Measurements from ENCODE around the gene PPARD.

The PPARD gene

GRCh38 chr6:35354361-35355135, 12.2 kb downstream of the PPARD start:
- no peak for DNase-seq (ENCODE audit: low read depth)

- DNase-seq (ENCODE audit: low read depth): no peak
Observed at GRCh38 chr6:35356391-35356790, 14.0 kb downstream of the PPARD start.

- no peak for DNase-seq (ENCODE audit: low read depth)
Observed at GRCh38 chr6:35357677-35358076, 15.3 kb downstream of the PPARD start.

DNA sequence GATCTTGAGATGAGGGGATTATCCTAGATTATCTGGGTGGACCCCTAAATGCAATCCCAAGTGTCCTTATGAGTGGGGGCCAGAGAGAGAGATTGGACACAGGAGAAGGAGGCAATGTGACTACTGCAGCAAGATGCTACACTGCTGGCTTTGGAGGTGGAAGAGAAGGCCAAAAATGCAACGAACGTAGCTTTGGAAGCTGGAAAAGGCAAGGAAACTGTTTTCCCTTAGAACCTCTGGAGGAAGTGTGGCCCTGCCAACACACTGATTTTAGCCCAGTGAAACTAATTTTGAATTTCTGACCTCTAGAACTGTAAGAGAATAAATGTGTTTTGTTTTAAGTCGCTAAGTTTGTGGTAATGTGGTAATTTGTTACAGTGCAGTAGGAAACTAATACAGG, 15.7 kb downstream of the PPARD start:
- DNase-seq (ENCODE audit: low read depth): no peak

- no peak for DNase-seq (ENCODE audit: low read depth)
Observed at GRCh38 chr6:35359346-35359743, 17.0 kb downstream of the PPARD start.

DNA sequence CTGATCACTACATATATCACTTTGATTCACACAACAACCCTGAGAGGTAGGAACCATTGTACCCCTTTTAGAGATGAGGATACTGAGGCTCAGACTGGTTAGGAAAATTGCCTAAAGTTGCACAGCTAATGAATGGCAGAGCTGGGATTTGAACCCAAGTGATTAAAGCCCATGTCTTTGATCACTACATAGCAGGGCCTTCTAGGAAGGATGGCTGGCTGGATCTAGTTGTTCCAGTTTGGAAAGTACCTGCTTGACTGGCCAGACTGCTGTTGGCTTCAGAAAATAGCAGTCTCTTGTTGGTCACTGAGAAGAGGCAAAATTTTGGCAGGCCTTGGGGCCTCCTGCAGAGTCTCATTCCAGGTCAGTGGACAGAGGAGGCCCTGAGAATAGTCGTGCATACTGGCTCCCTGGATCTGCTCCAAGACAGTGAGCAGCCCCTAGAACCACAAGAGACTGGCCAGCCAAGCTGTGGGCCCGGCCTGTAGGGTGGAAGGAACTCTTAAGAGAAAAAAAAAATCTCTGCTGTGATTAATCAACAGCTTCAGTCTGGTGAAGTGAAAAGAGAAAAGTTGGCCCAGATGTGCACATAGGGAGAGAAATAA, 17.5 kb downstream of the PPARD start:
- no peak for DNase-seq (ENCODE audit: low read depth)

DNA sequence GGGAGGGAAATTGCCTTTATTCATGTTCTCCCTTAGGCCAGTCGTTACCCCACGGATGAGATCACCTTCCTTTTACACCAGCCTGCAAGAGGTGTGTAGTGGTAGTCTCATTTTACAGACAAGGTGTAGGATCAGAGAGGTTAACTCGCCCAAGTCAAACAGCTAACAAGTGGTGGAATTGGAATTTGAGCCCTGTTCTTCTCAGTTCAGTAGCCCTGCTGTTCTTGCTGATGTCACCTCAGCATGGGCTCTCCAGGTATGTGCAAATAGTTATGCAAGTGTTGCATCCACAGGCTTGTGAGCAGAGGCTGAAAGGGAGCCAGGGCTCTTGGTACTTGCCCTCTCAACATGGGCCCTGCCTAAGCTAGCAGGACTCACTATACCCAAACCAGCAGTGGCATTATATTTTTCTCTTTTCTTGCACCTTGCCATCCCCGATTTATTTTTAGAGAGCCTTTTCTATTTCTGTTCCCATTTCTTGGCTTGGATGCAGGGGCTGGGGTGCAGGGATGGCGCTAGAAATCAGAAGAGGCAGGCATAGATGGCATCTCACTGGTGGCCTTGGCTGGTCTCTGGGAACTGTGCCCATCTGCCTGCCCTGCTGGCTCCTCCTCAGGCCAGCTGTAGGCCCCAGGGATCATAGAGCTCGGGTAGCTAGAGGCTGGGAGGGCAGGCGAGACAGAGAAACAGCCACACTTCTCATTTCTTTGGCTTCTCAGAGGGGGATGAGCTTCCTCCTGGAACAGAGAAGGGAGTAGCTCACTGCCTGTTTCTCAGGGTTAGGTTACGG, 18.2 kb downstream of the PPARD start:
- no peak for DNase-seq (ENCODE audit: low read depth)

GRCh38 chr6:35362200-35362599, 19.8 kb downstream of the PPARD start:
- no peak for DNase-seq (ENCODE audit: low read depth)

GRCh38 chr6:35363293-35363750, 21.0 kb downstream of the PPARD start:
- no peak for DNase-seq (ENCODE audit: low read depth)

GRCh38 chr6:35365594-35366203, 23.3 kb downstream of the PPARD start:
- DNase-seq (ENCODE audit: low read depth): no peak

DNA sequence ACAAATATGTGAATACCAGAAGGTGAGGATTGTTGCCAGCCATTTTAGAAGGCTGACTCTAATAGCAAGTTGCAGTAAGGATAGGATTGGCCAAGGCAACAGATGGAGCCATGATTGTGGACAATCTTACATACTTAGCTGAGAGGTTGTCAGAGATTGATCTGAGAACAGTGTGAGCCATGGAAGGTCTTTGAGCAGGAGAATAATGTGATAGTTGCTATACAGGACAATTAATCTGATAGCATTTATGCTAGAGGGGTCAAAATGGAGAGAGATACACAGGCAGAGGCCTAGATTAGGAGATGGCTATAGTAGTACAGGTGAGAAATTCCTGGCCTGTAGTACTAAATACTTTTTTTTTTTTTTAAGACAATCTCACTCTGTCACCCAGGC, 23.8 kb downstream of the PPARD start:
- DNase-seq (ENCODE audit: low read depth): no peak

DNA sequence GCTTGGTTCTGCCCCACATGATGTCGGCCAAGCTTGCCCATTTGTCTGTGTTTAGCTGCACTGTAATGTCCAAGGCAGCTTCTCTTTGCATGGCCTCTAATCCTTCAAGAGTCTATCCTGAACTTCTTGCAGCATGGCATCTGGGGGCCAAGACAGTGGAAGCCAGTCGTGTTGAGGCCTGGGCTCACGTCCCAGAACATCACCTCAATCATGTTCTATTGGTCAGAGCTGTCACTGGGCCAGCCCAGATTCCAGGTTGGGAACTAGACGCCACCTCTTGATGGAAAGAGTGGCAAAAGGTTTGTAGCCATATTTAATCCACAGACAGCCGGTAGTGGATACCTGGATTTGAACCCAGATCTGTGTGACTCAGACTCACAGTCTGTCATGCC, 25.3 kb downstream of the PPARD start:
- no peak for DNase-seq (ENCODE audit: low read depth)

DNA sequence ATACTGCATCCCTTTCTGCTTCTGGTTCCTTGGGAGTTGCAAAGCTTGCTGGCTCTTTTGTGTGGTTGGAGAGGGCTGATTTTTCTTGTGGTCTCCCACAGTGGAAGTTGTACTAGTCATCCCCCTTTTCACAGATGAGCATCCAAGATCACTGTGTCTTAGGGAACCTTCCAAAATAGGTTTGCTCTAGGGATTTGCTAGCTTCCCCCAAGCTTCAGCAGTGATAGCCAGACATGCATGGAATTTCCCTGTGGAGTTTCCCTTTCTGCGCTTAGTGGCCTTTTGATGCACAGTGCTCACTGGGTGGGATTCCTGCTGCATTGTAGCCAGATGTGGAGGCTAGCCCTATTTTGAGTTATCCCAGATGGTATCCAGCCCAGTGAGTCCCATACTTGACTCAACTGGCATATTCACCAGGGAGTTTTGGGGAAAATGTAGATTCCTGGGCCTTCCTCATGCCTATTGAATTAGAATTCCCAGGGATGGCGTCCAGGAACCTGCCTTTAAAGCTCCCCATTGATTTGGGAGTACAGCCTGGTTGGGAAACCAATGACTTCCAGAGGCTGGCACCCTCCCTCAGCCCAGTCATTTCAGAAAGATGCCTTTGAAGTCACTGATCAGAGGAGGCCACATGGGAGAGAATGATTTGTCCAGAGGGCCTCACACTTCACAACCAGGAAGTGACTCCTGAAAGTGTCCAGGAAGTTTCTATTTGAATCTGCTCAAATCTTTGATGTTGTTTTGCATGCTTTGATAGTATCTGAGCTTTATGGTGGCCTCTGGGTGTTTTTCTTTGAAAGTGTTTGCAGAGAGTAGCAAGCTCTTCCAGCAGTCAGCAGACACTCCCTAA, 25.9 kb downstream of the PPARD start:
- DNase-seq (ENCODE audit: low read depth): no peak

DNA sequence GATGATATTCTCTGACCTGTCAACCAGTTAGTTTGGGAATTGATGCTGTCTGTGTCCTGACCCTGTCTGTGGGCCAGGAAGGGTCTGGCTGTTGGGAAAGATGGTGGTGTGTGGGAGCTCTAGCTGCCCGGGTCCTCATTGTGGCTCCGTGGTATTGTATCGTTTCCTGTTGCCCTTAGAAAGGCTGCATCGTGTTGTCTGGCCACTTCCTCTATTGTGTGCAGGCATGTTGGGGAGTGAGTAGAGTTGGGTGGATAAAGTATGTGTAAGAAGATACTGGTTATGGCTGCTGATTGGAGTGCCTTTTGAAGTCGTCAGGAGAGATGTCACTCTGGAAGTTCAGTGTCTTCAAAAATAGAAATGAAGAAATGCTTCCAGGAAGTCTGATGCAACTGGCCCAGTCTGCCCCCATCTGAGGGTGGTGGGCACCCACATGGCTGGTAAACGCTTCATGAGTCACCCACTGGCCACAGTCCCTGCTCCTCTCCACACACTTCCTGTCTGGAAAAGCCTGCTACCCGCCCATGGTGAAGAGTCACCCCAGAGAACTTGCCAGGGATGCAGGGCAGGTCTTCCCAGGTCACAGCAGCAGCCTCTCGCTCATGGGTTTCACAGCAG, 27.9 kb downstream of the PPARD start:
- no peak for DNase-seq (ENCODE audit: low read depth)

DNA sequence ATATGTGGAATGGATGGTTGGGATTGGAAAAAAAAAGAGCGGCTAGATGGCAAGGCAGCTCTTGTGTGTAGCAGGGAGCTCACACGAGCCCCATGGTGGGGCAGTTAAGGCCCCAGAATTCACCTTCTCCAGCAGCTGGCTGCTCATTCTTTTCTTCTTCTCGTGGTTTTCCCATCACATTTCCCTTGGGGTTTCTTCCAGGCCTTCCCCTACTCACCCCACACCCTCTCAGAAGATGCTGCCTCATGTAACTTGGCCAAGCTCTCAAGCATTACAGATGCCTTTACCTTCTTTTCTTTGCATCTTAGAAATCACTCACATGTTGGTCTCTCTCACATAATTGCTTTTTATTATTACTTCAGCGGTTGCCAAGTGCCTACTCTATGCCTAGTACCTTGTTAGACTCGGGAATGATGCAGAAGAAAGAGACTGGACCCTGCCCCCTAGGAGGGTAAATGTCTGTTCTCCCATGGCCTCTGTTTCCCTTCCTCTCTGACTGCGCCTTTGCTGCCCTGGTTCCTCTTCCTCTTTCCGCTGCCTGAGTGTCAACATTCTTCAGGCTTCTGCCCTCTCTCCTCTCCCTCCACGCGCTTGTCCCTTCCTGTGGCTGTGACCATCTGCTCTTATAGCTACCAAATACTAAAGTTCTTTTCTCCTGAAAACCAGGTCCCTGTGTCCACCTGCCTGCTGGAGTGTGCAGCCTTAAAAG, 28.6 kb downstream of the PPARD start:
- no peak for DNase-seq (ENCODE audit: low read depth)

DNA sequence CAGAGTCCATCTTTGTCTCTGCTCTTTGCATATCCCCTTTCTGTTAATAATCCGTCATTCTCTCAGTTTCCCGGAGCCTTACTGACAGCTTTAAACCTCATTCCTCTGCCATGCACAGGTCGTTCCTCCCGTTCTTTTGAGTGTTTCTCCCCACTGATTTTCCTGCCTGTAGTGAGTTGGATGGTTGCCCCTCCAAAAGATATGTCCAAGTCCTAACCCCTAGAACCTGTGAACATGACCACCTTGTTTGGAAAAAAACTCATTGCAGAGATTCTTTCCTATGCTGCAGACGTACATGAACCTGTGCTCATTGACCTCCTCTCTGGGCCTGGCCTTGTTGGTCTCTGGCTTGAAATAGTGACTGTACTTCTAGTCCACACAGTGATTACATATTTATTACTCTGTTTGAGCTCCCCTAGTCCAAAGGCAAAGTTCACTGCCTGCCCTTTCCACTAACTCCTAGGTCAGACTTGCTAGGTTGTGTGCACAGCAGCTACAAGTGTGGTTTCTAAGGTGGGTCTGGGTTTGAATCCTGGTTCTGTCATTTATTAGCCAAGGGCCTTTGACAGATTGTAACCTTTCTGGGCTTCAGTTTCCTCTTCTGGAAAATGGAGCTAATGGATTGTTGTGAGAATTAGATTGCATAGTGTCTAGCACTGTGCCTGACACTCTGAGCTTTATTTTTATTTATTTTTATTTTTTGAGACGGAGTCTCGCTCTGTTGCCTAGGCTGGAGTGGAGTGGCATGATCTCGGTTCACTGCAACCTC, 29.3 kb downstream of the PPARD start:
- DNase-seq (ENCODE audit: low read depth): no peak

GRCh38 chr6:35372633-35373032, 30.3 kb downstream of the PPARD start:
- DNase-seq (ENCODE audit: low read depth): no peak

GRCh38 chr6:35376281-35376680, 33.9 kb downstream of the PPARD start:
- DNase-seq (ENCODE audit: low read depth): no peak

GRCh38 chr6:35377002-35377401, 34.6 kb downstream of the PPARD start:
- DNase-seq (ENCODE audit: low read depth): no peak

DNA sequence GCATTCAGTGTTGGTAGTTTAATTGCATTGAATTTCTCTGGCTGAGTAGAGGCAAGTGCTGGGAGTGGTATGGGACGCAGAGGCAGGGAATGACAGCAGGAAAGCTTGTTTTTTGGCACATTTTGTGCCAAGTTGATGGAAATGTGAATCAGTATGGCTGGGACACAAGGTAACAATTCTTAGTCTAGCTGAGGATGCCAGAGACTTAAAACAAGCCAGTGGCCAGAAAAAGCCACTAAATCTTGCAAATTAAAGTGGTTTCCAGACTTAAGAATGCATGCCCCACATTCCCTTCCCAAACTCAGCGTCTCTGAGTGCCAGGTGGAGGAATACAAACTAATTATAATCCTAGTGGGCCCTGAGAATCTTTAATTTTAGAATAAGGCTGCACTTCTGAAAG, 35.9 kb downstream of the PPARD start:
- no peak for DNase-seq (ENCODE audit: low read depth)
